WI38 (cell line): ENCODE results near the gene SLC22A3.

Experiments used
- H3K4me3 ChIP-seq: 2 replicates; pipeline ENCODE4 v1.5.1; 2011; ENCODE audit warnings: low read depth, mild to moderate bottlenecking, control low read depth, low read length
- TF ChIP-seq, protein P1 (sequence below): IDR thresholded peaks from 2 replicates; pipeline ENCODE4 v1.5.1; 2012; ENCODE audit warnings: low read depth, mild to moderate bottlenecking, control low read depth, low read length

Gene SLC22A3

DNA sequence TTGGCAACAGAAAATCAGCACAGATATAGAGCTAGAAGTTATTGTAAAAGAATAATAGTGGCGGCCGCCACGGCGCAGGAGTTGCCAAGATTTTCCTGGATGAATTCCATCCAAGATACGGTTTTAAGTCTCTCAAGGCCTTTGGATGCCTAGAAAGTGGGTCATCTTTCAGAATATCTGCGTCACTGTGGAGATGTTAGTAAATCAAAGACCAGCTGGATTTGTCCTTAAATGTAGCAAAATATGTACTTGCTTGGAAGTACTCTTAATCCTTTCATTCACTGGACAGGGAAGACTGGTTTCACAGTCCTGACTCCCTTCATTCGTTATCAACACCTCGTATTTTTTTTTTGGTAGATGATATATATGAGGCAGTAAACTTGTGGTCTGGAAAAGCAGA lies 83.0 kb downstream of the SLC22A3 start:
- no peak overlapping the region for H3K4me3 ChIP-seq
- TF ChIP-seq, protein P1, sequence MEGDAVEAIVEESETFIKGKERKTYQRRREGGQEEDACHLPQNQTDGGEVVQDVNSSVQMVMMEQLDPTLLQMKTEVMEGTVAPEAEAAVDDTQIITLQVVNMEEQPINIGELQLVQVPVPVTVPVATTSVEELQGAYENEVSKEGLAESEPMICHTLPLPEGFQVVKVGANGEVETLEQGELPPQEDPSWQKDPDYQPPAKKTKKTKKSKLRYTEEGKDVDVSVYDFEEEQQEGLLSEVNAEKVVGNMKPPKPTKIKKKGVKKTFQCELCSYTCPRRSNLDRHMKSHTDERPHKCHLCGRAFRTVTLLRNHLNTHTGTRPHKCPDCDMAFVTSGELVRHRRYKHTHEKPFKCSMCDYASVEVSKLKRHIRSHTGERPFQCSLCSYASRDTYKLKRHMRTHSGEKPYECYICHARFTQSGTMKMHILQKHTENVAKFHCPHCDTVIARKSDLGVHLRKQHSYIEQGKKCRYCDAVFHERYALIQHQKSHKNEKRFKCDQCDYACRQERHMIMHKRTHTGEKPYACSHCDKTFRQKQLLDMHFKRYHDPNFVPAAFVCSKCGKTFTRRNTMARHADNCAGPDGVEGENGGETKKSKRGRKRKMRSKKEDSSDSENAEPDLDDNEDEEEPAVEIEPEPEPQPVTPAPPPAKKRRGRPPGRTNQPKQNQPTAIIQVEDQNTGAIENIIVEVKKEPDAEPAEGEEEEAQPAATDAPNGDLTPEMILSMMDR: no peak

DNA sequence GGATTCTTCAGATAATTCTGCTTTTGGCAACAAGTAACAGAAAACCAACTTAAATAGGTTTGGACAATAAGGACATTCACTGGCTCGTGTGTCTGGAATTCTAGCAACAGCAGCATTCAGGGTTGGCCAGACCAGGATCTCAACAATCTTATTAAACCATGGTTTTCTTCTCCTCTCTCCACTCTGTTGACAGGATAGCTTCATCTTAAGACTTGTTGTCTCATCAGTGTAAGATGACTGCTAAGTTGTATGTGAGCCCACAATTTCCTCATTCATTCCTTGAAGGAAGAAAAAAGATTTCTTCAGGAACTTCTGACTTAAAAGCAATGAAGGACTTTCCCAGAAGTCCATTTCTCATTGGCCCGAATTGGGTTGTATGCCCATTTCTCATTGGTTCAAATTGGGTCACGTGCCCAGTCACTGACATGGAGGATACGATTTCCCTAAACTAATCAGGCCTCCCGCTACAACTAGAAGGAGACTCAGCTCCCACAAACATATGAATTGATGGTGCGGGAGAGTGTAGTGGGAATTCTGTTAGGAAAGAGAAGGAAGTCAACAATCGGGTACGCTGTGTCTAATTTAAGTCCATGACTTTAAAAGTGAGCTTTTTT lies 83.7 kb downstream of the SLC22A3 start:
- no peak overlapping the region for H3K4me3 ChIP-seq
- TF ChIP-seq, protein P1: no peak

DNA sequence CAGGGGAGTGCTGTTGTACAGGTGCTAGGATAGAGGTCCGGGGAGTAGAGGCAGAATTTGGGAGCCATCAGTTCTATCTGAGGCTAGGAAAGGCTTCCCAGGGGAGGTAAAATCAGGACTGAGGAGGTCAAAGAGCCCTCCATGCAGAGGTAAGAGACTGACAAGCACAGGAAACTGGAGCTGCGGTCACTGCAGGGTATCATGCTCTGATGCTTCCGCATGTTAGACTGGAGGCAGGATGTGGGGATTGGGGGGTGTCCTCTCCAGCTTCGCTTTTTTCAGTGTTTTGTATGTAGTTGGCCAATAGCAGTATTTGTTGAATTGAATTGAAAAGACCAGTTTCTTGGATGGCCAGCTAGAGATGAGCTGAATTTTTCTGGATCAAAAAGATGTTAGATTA lies 87.8 kb downstream of the SLC22A3 start:
- TF ChIP-seq, protein P1: no peak
- no peak overlapping the region for H3K4me3 ChIP-seq

DNA sequence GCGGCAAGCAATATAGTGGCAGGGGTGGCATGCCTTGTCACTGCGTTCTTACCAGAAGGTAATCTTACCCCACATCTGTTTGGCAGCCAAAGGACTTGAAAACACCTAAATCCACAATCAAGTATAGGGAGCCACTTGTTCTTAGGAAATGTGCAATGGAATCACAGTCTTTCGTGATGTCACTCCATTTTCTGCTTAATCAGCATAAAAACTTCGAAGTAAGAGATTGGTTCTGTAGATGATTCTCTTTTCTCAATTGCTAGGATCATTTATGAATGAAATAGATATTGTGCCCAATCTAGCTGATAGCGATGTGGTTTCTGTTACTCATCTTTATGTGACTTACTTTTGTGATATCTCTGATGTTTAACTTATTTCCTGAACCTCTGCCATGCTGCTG lies 89.0 kb downstream of the SLC22A3 start:
- H3K4me3 ChIP-seq: no peak overlapping the region
- TF ChIP-seq, protein P1: no peak

DNA sequence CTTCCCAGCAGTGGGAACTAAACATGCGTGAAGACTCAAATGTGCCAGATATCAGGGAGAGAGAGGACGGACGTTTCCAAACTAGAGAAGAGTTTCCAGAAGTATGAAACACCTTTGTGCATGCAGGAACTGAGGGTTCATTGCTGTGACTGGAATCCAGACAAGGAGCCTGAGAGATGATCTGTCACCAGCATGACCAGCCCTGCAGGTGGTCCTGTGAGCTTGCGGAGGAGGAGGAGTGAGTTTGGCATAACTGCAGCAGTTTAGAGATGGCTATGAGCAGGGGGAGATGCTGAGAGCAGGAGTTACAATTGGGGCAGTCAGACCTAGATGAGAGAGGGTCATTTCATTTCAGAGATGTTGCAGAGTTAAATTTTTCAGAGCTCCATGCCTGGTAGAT lies 89.6 kb downstream of the SLC22A3 start:
- TF ChIP-seq, protein P1: no peak
- H3K4me3 ChIP-seq: no peak overlapping the region

DNA sequence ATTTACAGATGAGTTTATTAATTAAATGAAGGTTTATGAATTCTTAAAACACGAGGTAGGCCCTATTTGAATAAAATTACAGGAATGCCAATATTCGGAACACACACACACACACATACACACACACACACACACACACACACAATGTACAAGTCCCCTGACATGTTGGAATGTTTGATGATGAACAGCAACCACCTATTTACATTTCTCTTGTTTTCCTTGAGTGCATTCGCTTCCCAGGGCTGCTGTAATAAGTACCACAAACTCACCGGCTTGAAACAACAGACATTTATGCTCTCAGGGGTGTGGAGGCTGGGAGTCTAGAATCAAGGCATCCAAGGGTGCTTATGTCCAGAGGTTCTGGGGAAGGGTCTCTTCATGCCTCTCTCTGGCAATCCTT lies 90.3 kb downstream of the SLC22A3 start:
- no peak overlapping the region for H3K4me3 ChIP-seq
- TF ChIP-seq, protein P1: no peak

DNA sequence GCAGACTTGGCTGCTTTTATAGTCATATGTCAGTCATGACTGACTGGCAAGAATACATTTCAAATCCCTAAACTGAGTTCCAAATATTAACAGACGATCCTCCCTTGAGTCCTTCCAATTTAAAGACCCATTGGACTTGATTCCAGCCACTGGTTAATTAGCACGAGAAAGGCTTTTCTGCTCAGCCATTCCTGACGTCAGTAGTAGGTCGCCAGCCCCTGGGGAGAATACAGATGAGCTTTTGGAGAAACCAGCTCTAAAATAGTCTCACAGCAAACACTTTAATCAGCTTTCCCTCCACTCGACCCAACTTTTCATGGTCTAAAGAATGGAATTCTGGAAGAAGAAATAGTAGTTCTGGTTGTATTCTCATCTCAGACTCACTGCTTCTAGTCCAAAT lies 91.6 kb downstream of the SLC22A3 start:
- TF ChIP-seq, protein P1: no peak
- H3K4me3 ChIP-seq: no peak overlapping the region
